Measurements from ENCODE around the gene TIMP2. TPM values are rescaled to one million over a fixed set of nuclear protein-coding genes. Genes with fewer than 3 reads are reported as not detected.
A peak's percentile ranks its signal among the peaks of the same experiment; 100 is the strongest.

TIMP2 gene
- total RNA-seq, 4 donors from 2014 or later, result 172 to 315 (median 211) TPM

- Histone ChIP-seq H3K27me3 (no peaks in the 10 kb centered on the region), H3K4me3 (no peak overlapping the region), H3K4me1 (peaks cover 0 to 9% (median 0%) of the 10 kb centered on the region in 3 donors), H3K36me3 (peaks cover 0 to 100% of the 10 kb centered on the region in 2 donors), H3K27ac (no peak overlapping the region), H3K9me3 (no peaks in the 10 kb centered on the region)
- no peak for ATAC-seq
- TF ChIP-seq CTCF (IDR thresholded peaks at IDR 0.05) (no peak), POLR2A (IDR thresholded peaks at IDR 0.05) (no peak), POLR2AphosphoS5 (IDR thresholded peaks at IDR 0.05) (no peak), EP300 (IDR thresholded peaks at IDR 0.05) (no peak)
- WGBS, 2 donors (ENCODE audit: low coverage in 1 of 2), result 80 to 82% methylated on average over 3 to 9 of the region's 14 CpGs
Observed at GRCh38 chr17:78823282-78824046, 101.7 kb downstream of the TIMP2 start.

GRCh38 chr17:78822552-78822951 is 102.6 kb downstream of the TIMP2 start:
- TF ChIP-seq EP300 (IDR thresholded peaks at IDR 0.05) (no peak), POLR2A (IDR thresholded peaks at IDR 0.05) (no peak), CTCF (IDR thresholded peaks at IDR 0.05) (no peak), POLR2AphosphoS5 (IDR thresholded peaks at IDR 0.05) (no peak)
- Histone ChIP-seq H3K27ac (no peak overlapping the region), H3K9me3 (no peaks in the 10 kb centered on the region), H3K4me1 (peaks cover 0 to 13% (median 0%) of the 10 kb centered on the region in 3 donors), H3K27me3 (no peaks in the 10 kb centered on the region), H3K36me3 (peaks cover 0 to 100% of the 10 kb centered on the region in 2 donors), H3K4me3 (no peak overlapping the region)
- WGBS, 2 donors (ENCODE audit: low coverage in 1 of 2), result 84 to 92% methylated on average over 2 to 9 of the region's 14 CpGs
- ATAC-seq, result no peak

- H3K27me3 ChIP-seq, result no peaks in the 10 kb centered on the region
- peaks cover 0 to 100% of the 10 kb centered on the region in 2 donors for H3K36me3 ChIP-seq
- peaks cover 0 to 13% (median 0%) of the 10 kb centered on the region in 3 donors for H3K4me1 ChIP-seq
- 95% methylated on average over 8 of the region's 8 CpGs; no CpG with 5 or more reads in 1 of the 2 donors for WGBS, 2 donors (ENCODE audit: low coverage in 1 of 2)
- TF ChIP-seq CTCF (IDR thresholded peaks at IDR 0.05) (no peak), POLR2A (IDR thresholded peaks at IDR 0.05) (no peak), POLR2AphosphoS5 (IDR thresholded peaks at IDR 0.05) (no peak)
- H3K4me3 ChIP-seq, result no peak overlapping the region
- ATAC-seq, result no peak
- H3K9me3 ChIP-seq, result no peaks in the 10 kb centered on the region
- H3K27ac ChIP-seq, result no peak overlapping the region
Observed at GRCh38 chr17:78821961-78822360, 103.2 kb downstream of the TIMP2 start.

- WGBS, 2 donors (ENCODE audit: low coverage in 1 of 2), result 88% methylated on average over 3 of the region's 13 CpGs; no CpG with 5 or more reads in 1 of the 2 donors
Observed at GRCh38 chr17:78820841-78821240, 104.3 kb downstream of the TIMP2 start.

GRCh38 chr17:78819806-78820792 is 105.1 kb downstream of the TIMP2 start:
- Histone ChIP-seq H3K27me3 (no peaks in the 10 kb centered on the region), H3K36me3 (peaks cover 0 to 100% of the 10 kb centered on the region in 2 donors), H3K9me3 (no peaks in the 10 kb centered on the region), H3K4me3 (no peak overlapping the region), H3K27ac (peak overlapping the region in 3 of 4 donors; percentile 14 to 70 (median 29)), H3K4me1 (peaks cover 0 to 13% (median 0%) of the 10 kb centered on the region in 3 donors)
- no peak for TF ChIP-seq POLR2AphosphoS5 (IDR thresholded peaks at IDR 0.05)
- 85 to 94% methylated on average over 6 to 16 of the region's 18 CpGs for WGBS, 2 donors (ENCODE audit: low coverage in 1 of 2)
- peak; percentile 29 for ATAC-seq

More at GRCh38 chr17:78820841-78821240, 104.3 kb downstream of the TIMP2 start:
- ATAC-seq, result no peak
- Histone ChIP-seq H3K27me3 (no peaks in the 10 kb centered on the region), H3K9me3 (no peaks in the 10 kb centered on the region), H3K4me3 (no peak overlapping the region), H3K36me3 (peaks cover 0 to 100% of the 10 kb centered on the region in 2 donors), H3K4me1 (peaks cover 0 to 13% (median 0%) of the 10 kb centered on the region in 3 donors), H3K27ac (peak overlapping the region in 1 of 4 donors; percentile 14)
- no peak for TF ChIP-seq EP300 (IDR thresholded peaks at IDR 0.05)

All from gastroesophageal sphincter (tissue), 4 donors.